ENCODE measurements around the gene MCMBP. TPM values are rescaled to one million over a fixed set of nuclear protein-coding genes. Genes with fewer than 3 reads are reported as not detected.

Gene MCMBP
- total and polyA plus RNA-seq, 2 donors (not counting 1 experiment from before 2014, with no cell fraction given) = 27.1 to 36.0 TPM

DNA sequence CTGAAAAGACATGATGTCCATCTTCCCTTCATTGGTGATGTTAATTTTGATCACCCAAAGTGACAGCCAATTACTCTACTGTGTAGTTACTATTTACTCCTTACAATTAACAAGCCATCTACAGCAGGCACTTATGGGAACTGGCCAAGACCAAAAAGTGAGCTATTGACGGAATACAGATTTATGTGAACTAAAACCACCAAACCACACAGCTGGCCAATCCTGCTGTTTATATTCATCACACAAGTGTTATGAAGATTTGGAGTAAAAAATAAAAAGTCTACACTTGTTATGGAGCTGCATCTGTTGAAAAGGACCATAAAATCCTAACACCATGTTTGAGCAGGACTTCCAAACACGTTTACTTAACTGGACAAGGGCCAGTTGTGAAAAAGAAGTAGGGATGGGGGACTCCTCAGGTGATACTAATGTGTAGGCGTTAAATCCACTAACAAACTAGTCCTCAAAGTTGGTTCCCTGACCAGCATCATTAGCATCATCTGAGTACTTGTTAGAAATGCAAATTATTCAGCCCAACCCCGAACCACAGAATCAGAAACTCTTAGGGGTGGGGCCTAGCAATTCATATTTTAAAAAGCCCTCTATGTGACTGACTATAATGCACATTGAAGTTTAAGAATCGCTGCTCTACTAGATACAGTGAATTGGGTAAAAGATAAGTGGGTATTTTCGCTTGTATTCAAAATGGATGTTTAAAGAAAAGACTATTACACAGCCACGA, 11.6 kb downstream of the MCMBP start:
- Mint-ChIP-seq H3K4me3 (no peak overlapping the region), H3K27me3 (no peaks in the 10 kb centered on the region), H3K9me3 (ENCODE audit: insufficient read depth) (peaks cover 3% of the 10 kb centered on the region), H3K4me1 (peaks cover 27% of the 10 kb centered on the region), H3K27ac (no peak overlapping the region)
- Histone ChIP-seq H3K4me1 (ENCODE audit: control insufficient read depth in 2 of 2, insufficient read depth in 2 of 2, low read length in 2 of 2) (peaks cover 3 to 7% of the 10 kb centered on the region in 2 donors), H3K79me2 (ENCODE audit: control insufficient read depth, insufficient read depth, low read length) (peaks cover 75% of the 10 kb centered on the region), H3K36me3 (replicated peaks in 1 of 2; ENCODE audit: control extremely low read depth in 1 of 2, control insufficient read depth in 1 of 2, extremely low read depth in 1 of 2, insufficient read depth in 2 of 2, low read length in 1 of 2) (peaks cover 1 to 21% of the 10 kb centered on the region in 2 experiments), H3K9me3 (ENCODE audit: control extremely low read depth in 1 of 3, control insufficient read depth in 2 of 3, insufficient read depth in 1 of 3, low read length in 2 of 3) (peaks cover 1 to 8% (median 3%) of the 10 kb centered on the region in 3 donors), H3K27ac (ENCODE audit: low read length in 2 of 2) (peak overlapping the region in 1 of 2 donors; percentile 4), H3K4me3 (ENCODE audit: control extremely low read depth in 1 of 5, extremely low read depth in 1 of 5, insufficient read depth in 1 of 5, low read depth in 2 of 5, low read length in 4 of 5) (no peak overlapping the region), H2AFZ (ENCODE audit: insufficient read depth, low read depth, low read length, poor library complexity, severe bottlenecking) (no peak overlapping the region), H3K27me3 (replicated peaks in 1 of 4; ENCODE audit: control extremely low read depth in 1 of 4, control insufficient read depth in 3 of 4, insufficient read depth in 4 of 4, low read length in 3 of 4) (no peaks in the 10 kb centered on the region), H4K20me1 (ENCODE audit: control insufficient read depth, insufficient read depth, low read length, poor library complexity, severe bottlenecking) (peaks cover 35% of the 10 kb centered on the region), H3K4me2 (replicated peaks; ENCODE audit: low read depth, low read length, poor library complexity, severe bottlenecking) (no peak overlapping the region), H3K9ac (ENCODE audit: low read length) (no peak overlapping the region)
- CTCF ChIA-PET = interaction anchor here (1.9 to 7.4 kb wide), 8 partner anchors 11 to 661 kb away, joined by 4 to 153 read pairs (median 18); partner anchors contain the start of genes INPP5F and MCMBP
- ATAC-seq (ENCODE audit: low read depth) (no peak), DNase-seq (no peak)
- intact Hi-C loops (cut with micrococcal nuclease) = no loop called here
- no CpG with 5 or more reads among the region's 7 CpGs for WGBS (ENCODE audit: insufficient coverage)
- POLR2A ChIA-PET = no interaction called here
- TF ChIP-seq, protein P1, sequence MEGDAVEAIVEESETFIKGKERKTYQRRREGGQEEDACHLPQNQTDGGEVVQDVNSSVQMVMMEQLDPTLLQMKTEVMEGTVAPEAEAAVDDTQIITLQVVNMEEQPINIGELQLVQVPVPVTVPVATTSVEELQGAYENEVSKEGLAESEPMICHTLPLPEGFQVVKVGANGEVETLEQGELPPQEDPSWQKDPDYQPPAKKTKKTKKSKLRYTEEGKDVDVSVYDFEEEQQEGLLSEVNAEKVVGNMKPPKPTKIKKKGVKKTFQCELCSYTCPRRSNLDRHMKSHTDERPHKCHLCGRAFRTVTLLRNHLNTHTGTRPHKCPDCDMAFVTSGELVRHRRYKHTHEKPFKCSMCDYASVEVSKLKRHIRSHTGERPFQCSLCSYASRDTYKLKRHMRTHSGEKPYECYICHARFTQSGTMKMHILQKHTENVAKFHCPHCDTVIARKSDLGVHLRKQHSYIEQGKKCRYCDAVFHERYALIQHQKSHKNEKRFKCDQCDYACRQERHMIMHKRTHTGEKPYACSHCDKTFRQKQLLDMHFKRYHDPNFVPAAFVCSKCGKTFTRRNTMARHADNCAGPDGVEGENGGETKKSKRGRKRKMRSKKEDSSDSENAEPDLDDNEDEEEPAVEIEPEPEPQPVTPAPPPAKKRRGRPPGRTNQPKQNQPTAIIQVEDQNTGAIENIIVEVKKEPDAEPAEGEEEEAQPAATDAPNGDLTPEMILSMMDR (IDR thresholded peaks at IDR 0.05) = no peak
- TF ChIP-seq EZH2 (IDR thresholded peaks at IDR 0.05; ENCODE audit: borderline replicate concordance, insufficient read depth, low read depth, low read length, poor library complexity, severe bottlenecking) = no peak

Measured in B cell (primary cell).